Measurements from ENCODE around the gene ANKRD12. TPM values are rescaled to one million over a fixed set of nuclear protein-coding genes. Genes with fewer than 3 reads are reported as not detected.
A peak's percentile ranks its signal among the peaks of the same experiment; 100 is the strongest.

Gene ANKRD12
- total and polyA plus RNA-seq, 9 donors: 8.8 to 115 (median 72.9) TPM

DNA sequence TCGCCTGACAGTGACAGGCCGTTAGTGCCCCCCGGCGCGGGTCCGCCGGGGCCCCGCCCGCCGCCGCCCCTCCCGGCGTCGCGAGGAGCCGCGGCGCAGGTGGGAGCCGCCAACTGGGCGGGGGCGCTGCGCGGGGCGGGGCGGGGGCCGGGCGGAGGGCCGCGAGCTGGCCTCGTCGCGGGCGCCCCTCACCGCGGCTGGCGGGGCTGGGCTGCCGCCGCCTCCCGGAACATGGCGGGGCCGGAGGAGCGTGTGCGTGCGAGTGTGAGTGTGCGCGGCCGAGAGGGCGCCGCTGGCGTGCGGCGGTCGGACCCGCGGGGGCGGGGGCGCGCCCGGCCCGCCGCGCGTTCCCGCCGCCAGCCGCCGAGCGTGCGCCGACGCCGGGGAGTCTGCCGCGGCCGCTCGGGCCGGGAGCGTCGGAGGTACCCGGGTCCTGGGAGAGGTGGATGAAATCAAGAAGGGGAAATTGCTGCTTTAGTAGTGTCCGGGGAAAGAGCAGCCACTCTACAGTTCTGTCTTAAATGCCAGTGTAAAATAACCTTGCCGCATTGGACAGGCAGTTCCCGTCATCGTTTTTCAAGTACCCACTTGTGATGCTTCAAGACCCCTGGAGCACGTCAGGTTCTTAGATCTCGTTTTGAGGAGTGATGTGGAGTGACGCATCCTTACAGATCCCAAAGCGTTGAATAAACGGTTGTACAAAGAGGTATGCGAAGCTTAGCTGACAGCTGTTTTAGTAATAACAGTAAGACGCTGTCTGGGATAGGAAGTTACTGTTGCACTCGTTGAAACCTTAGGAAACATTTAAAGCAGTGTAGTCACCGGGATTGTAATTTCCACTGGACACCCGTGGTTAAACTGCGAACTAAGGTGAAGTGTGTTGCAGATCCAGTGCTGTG lies 836 bp downstream of the ANKRD12 start:
- H3K27me3 ChIP-seq: no peaks in the 10 kb centered on the region
- intact Hi-C loops (cut with DNase I): loop anchor here in 2 of 4 donors (2.0 to 5.0 kb wide), 2 partner anchors 35 kb away; partner anchors contain the start of gene NDUFV2 (in 2 of the 2)
- 0 to 1% (median 0%) methylated on average over 58 to 95 of the region's 95 CpGs for WGBS, 3 donors
- H3K27ac ChIP-seq: peak overlapping the region; percentile 99
- H3K4me3 ChIP-seq: peak overlapping the region; percentile 91
- H3K4me1 ChIP-seq (ENCODE audit: insufficient read depth): no peaks in the 10 kb centered on the region
- peak; percentile 61 to 81 (median 74) for DNase-seq
- no peaks in the 10 kb centered on the region for H3K36me3 ChIP-seq
- TF ChIP-seq EP300 (IDR thresholded peaks at IDR 0.05): no peak
- TF ChIP-seq POLR2A (IDR thresholded peaks at IDR 0.05): no peak
- TF ChIP-seq, protein P1, sequence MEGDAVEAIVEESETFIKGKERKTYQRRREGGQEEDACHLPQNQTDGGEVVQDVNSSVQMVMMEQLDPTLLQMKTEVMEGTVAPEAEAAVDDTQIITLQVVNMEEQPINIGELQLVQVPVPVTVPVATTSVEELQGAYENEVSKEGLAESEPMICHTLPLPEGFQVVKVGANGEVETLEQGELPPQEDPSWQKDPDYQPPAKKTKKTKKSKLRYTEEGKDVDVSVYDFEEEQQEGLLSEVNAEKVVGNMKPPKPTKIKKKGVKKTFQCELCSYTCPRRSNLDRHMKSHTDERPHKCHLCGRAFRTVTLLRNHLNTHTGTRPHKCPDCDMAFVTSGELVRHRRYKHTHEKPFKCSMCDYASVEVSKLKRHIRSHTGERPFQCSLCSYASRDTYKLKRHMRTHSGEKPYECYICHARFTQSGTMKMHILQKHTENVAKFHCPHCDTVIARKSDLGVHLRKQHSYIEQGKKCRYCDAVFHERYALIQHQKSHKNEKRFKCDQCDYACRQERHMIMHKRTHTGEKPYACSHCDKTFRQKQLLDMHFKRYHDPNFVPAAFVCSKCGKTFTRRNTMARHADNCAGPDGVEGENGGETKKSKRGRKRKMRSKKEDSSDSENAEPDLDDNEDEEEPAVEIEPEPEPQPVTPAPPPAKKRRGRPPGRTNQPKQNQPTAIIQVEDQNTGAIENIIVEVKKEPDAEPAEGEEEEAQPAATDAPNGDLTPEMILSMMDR (IDR thresholded peaks at IDR 0.05): no peak
- no peaks in the 10 kb centered on the region for H3K9me3 ChIP-seq

DNA sequence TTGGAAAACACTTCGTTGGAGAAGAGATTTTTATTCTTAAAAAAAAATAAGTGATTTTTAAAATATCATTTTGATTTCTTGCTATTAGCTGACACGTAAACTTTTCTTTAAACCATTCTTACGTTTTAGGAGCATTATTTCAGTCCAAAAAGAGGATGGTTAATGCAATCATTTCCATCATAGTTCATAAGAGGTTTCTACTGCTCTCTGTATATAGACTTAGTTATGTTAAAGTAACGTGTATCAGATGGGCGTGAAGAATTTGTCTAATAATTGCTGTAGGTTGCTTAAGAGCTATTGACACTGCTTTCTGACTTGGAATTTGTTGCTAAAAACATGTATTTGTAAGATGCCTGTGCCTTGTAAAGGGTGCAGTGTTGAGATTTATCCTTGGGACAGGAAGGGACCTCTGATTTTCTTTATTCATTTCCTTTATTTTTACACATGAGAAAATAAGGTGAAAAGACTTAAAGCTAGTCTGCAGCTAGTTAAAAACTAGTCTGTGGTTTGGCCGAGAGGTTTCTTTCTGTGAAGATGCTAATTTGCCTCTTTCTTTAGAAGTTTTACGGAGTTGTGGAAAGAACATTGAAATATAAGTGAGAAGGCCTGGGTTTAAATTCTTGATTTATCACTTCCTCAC lies 2.9 kb downstream of the ANKRD12 start:
- no peak for DNase-seq
- WGBS, 3 donors: 55 to 63% (median 59%) methylated on average over 7 of the region's 7 CpGs
- Histone ChIP-seq H3K27ac (no peak overlapping the region), H3K4me3 (no peak overlapping the region), H3K9me3 (no peaks in the 10 kb centered on the region), H3K27me3 (no peaks in the 10 kb centered on the region), H3K36me3 (no peaks in the 10 kb centered on the region), H3K4me1 (ENCODE audit: insufficient read depth) (no peaks in the 10 kb centered on the region)
- intact Hi-C loops (cut with DNase I): loop anchor here in 2 of 4 donors (5.0 kb wide), 2 partner anchors 37 to 1378 kb away; partner anchors contain the start of gene NDUFV2 (in 1 of the 2)
- TF ChIP-seq EP300 (IDR thresholded peaks at IDR 0.05) (no peak), POLR2A (IDR thresholded peaks at IDR 0.05) (no peak)
- TF ChIP-seq, protein P1 (IDR thresholded peaks at IDR 0.05): no peak

DNA sequence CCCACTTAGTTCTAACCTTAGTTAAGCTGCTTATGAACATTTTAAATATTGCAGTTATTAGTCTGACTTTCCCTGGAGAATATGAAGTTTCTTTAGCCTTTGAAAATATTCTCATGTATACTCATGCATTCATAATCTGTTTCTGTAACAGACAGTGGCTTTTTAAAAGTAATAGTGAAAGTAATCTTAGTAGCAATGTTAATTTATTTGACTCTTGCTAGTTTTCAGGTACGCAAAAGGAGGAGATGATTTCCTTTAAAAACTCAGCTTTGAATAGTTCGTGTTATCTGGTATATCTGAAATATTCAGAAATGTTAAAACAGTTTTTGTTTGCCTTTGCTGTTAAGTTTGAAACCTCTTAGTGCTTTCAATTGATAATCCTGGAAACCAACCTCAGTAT lies 3.8 kb downstream of the ANKRD12 start:
- no peak overlapping the region for H3K27ac ChIP-seq
- DNase-seq: no peak
- no peaks in the 10 kb centered on the region for H3K27me3 ChIP-seq
- H3K4me3 ChIP-seq: no peak overlapping the region
- TF ChIP-seq, protein P1 (IDR thresholded peaks at IDR 0.05): no peak
- TF ChIP-seq POLR2A (IDR thresholded peaks at IDR 0.05) (no peak), EP300 (IDR thresholded peaks at IDR 0.05) (no peak)
- intact Hi-C loops (cut with DNase I): loop anchor here in 1 of 4 donors (5.0 kb wide), 1 partner anchor 1377 kb away; no protein-coding TSS in a partner anchor
- H3K4me1 ChIP-seq (ENCODE audit: insufficient read depth): no peaks in the 10 kb centered on the region
- no peaks in the 10 kb centered on the region for H3K9me3 ChIP-seq
- WGBS, 3 donors: 51 to 53% (median 53%) methylated on average over 2 of the region's 2 CpGs
- H3K36me3 ChIP-seq: no peaks in the 10 kb centered on the region

DNA sequence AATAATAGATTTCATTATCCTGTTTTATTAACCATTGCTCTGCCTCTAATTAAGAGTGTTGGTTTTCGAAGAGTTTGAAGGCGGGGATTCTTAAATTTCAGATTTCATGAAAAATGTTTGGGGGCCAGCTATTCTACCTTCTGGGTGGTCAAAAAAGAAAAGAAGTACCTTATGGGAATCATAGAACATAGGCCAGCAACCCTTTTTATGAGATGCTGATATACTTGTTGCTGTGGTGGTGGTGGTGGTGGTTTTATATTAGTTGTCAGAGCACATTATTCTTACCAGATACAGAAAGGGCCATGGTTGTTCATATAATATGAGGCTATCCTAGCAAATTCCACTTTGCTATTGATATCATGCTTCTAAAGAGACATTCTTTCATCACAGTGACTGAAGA lies 4.4 kb downstream of the ANKRD12 start:
- Histone ChIP-seq H3K27ac (no peak overlapping the region), H3K36me3 (no peaks in the 10 kb centered on the region), H3K4me3 (no peak overlapping the region), H3K9me3 (no peaks in the 10 kb centered on the region), H3K27me3 (no peaks in the 10 kb centered on the region), H3K4me1 (ENCODE audit: insufficient read depth) (no peaks in the 10 kb centered on the region)
- 93 to 95% (median 94%) methylated on average over 2 of the region's 2 CpGs for WGBS, 3 donors
- TF ChIP-seq, protein P1 (IDR thresholded peaks at IDR 0.05): no peak
- TF ChIP-seq POLR2A (IDR thresholded peaks at IDR 0.05) (no peak), EP300 (IDR thresholded peaks at IDR 0.05) (no peak)
- no peak for DNase-seq
- intact Hi-C loops (cut with DNase I): loop anchor here in 1 of 4 donors (5.0 kb wide), 1 partner anchor 1376 kb away; no protein-coding TSS in a partner anchor
